ENCODE data around the gene PDE8B.

PDE8B gene

DNA sequence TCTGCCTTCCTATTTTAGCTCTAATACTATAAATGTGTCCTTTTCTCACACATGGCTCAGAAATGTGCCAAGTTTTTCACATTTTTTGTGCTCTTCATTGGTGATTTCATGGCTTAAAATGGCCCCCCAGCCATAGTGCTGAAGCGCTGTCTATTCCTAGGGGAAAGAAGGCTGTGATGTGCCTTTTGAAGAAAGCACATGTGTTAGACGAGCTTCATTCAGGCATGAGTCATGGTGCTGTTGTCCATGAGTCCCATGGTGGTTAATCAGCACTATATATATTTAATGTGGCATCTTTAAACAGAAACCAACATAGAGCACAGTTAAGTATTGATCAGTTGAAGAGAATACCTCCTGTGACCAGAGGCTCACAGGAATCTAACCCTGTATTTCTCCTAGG lies 55.8 kb downstream of the PDE8B start:
- H3K36me3 ChIP-seq (ENCODE audit: insufficient read depth, low read length): no peaks in the 10 kb centered on the region
- H2AFZ ChIP-seq (ENCODE audit: low read depth, low read length): no peak overlapping the region
- no peaks in the 10 kb centered on the region for H4K20me1 ChIP-seq (ENCODE audit: insufficient read depth, low read length)
- H3K9me3 ChIP-seq (ENCODE audit: insufficient read depth, low read length, severe bottlenecking): no peaks in the 10 kb centered on the region
- H3K4me3 ChIP-seq (ENCODE audit: low read depth in 1 of 2, low read length in 2 of 2): no peak overlapping the region
- no peak for TF ChIP-seq EZH2 (IDR thresholded peaks at IDR 0.05; ENCODE audit: borderline replicate concordance, low read depth, low read length, severe bottlenecking)
- TF ChIP-seq, protein P1, sequence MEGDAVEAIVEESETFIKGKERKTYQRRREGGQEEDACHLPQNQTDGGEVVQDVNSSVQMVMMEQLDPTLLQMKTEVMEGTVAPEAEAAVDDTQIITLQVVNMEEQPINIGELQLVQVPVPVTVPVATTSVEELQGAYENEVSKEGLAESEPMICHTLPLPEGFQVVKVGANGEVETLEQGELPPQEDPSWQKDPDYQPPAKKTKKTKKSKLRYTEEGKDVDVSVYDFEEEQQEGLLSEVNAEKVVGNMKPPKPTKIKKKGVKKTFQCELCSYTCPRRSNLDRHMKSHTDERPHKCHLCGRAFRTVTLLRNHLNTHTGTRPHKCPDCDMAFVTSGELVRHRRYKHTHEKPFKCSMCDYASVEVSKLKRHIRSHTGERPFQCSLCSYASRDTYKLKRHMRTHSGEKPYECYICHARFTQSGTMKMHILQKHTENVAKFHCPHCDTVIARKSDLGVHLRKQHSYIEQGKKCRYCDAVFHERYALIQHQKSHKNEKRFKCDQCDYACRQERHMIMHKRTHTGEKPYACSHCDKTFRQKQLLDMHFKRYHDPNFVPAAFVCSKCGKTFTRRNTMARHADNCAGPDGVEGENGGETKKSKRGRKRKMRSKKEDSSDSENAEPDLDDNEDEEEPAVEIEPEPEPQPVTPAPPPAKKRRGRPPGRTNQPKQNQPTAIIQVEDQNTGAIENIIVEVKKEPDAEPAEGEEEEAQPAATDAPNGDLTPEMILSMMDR (IDR thresholded peaks at IDR 0.05; ENCODE audit: borderline replicate concordance, extremely low read depth, low read length, poor library complexity, severe bottlenecking): no peak
- ATAC-seq (ENCODE audit: insufficient read depth, low read depth) (no peak), DNase-seq (no peak)
- H3K9ac ChIP-seq (ENCODE audit: low read depth, low read length): no peak overlapping the region
- H3K4me2 ChIP-seq (ENCODE audit: insufficient read depth, low read length): no peak overlapping the region
- H3K79me2 ChIP-seq (ENCODE audit: insufficient read depth, low read length): no peaks in the 10 kb centered on the region
- no peaks in the 10 kb centered on the region for H3K4me1 ChIP-seq (ENCODE audit: insufficient read depth, low read length)
- no peak overlapping the region for H3K27ac ChIP-seq (ENCODE audit: low read length)
- no peaks in the 10 kb centered on the region for H3K27me3 ChIP-seq (ENCODE audit: insufficient read depth, low read length, poor library complexity)

DNA sequence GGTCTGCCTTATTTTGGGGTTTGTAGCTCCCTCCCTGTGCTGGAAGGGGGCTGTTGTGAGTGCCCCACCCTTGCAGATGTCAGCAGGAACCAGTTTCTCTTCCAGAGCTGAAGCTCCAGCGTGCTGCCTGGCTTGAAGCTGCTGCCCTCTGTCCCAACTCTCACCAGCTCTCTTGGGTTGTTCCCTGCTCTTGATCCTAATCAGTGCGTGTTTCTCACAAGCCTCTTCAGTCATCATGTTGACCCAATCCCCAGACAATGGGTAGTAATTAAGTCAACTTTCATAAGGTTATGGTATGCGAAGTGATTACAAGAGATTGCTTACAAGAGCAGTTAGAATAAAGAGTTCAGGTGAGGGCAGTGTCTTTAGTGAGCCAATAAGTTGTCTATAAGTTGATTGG lies 57.0 kb downstream of the PDE8B start:
- Histone ChIP-seq H3K4me2 (ENCODE audit: insufficient read depth, low read length) (no peak overlapping the region), H3K4me3 (ENCODE audit: low read depth in 1 of 2, low read length in 2 of 2) (no peak overlapping the region), H3K36me3 (ENCODE audit: insufficient read depth, low read length) (no peaks in the 10 kb centered on the region), H3K79me2 (ENCODE audit: insufficient read depth, low read length) (no peaks in the 10 kb centered on the region), H3K27me3 (ENCODE audit: insufficient read depth, low read length, poor library complexity) (no peaks in the 10 kb centered on the region), H4K20me1 (ENCODE audit: insufficient read depth, low read length) (no peaks in the 10 kb centered on the region), H2AFZ (ENCODE audit: low read depth, low read length) (no peak overlapping the region), H3K9ac (ENCODE audit: low read depth, low read length) (no peak overlapping the region), H3K27ac (ENCODE audit: low read length) (no peak overlapping the region), H3K4me1 (ENCODE audit: insufficient read depth, low read length) (no peaks in the 10 kb centered on the region), H3K9me3 (ENCODE audit: insufficient read depth, low read length, severe bottlenecking) (no peaks in the 10 kb centered on the region)
- DNase-seq (no peak), ATAC-seq (ENCODE audit: insufficient read depth, low read depth) (no peak)
- no peak for TF ChIP-seq EZH2 (IDR thresholded peaks at IDR 0.05; ENCODE audit: borderline replicate concordance, low read depth, low read length, severe bottlenecking)
- TF ChIP-seq, protein P1 (IDR thresholded peaks at IDR 0.05; ENCODE audit: borderline replicate concordance, extremely low read depth, low read length, poor library complexity, severe bottlenecking): no peak

DNA sequence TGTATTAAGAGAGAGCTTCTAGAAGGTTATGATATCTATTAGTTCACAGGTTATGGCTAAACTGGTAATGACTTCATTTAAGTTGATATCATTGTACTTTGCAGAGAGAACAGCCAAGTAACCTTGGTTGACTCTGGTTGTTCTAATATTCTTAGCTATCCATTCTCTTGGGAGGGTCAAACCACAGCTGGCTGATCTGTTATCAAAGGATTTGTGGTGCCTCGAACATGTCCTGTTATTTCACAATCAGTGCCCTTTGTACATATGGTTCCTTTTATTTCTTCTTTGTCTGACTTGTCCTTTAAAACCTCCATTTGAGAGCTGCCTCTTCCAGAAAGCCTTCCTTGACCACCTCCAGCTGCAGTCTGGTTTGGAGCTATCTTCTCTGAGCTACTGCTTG lies 61.7 kb downstream of the PDE8B start:
- H3K9me3 ChIP-seq (ENCODE audit: insufficient read depth, low read length, severe bottlenecking): no peaks in the 10 kb centered on the region
- no peak overlapping the region for H3K4me3 ChIP-seq (ENCODE audit: low read depth in 1 of 2, low read length in 2 of 2)
- H3K27ac ChIP-seq (ENCODE audit: low read length): no peak overlapping the region
- no peak overlapping the region for H2AFZ ChIP-seq (ENCODE audit: low read depth, low read length)
- no peaks in the 10 kb centered on the region for H3K27me3 ChIP-seq (ENCODE audit: insufficient read depth, low read length, poor library complexity)
- no peak overlapping the region for H3K9ac ChIP-seq (ENCODE audit: low read depth, low read length)
- no peak overlapping the region for H3K4me2 ChIP-seq (ENCODE audit: insufficient read depth, low read length)
- no peak for TF ChIP-seq EZH2 (IDR thresholded peaks at IDR 0.05; ENCODE audit: borderline replicate concordance, low read depth, low read length, severe bottlenecking)
- TF ChIP-seq, protein P1 (IDR thresholded peaks at IDR 0.05; ENCODE audit: borderline replicate concordance, extremely low read depth, low read length, poor library complexity, severe bottlenecking): no peak
- ATAC-seq (ENCODE audit: insufficient read depth, low read depth) (no peak), DNase-seq (no peak)
- no peaks in the 10 kb centered on the region for H3K79me2 ChIP-seq (ENCODE audit: insufficient read depth, low read length)
- H4K20me1 ChIP-seq (ENCODE audit: insufficient read depth, low read length): no peaks in the 10 kb centered on the region
- H3K36me3 ChIP-seq (ENCODE audit: insufficient read depth, low read length): no peaks in the 10 kb centered on the region
- no peaks in the 10 kb centered on the region for H3K4me1 ChIP-seq (ENCODE audit: insufficient read depth, low read length)

DNA sequence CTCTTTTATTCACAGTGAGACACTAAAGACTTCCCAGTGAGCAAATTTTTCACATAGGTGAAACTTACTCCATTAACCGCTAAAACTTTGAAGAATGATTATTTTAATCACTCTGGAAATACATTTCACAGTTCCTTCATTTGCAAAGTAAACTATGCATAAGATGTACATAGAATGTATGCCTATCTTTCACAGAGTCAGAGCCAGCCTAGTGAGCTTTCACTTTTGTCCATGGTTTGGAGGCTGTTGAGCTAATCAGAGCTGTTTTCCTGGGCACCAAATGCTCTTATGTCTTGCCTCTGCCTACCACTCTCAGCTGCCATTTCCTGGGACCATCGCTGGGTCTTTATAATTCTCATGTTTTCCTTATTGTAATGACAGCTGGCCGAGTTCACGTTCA lies 67.3 kb downstream of the PDE8B start:
- Histone ChIP-seq H2AFZ (ENCODE audit: low read depth, low read length) (no peak overlapping the region), H4K20me1 (ENCODE audit: insufficient read depth, low read length) (no peaks in the 10 kb centered on the region), H3K9me3 (ENCODE audit: insufficient read depth, low read length, severe bottlenecking) (no peaks in the 10 kb centered on the region), H3K4me2 (ENCODE audit: insufficient read depth, low read length) (no peak overlapping the region), H3K27ac (ENCODE audit: low read length) (no peak overlapping the region), H3K27me3 (ENCODE audit: insufficient read depth, low read length, poor library complexity) (peaks cover 3% of the 10 kb centered on the region), H3K9ac (ENCODE audit: low read depth, low read length) (no peak overlapping the region), H3K36me3 (ENCODE audit: insufficient read depth, low read length) (no peaks in the 10 kb centered on the region), H3K4me3 (ENCODE audit: low read depth in 1 of 2, low read length in 2 of 2) (no peak overlapping the region), H3K4me1 (ENCODE audit: insufficient read depth, low read length) (no peaks in the 10 kb centered on the region), H3K79me2 (ENCODE audit: insufficient read depth, low read length) (no peaks in the 10 kb centered on the region)
- ATAC-seq (ENCODE audit: insufficient read depth, low read depth) (no peak), DNase-seq (no peak)
- no peak for TF ChIP-seq EZH2 (IDR thresholded peaks at IDR 0.05; ENCODE audit: borderline replicate concordance, low read depth, low read length, severe bottlenecking)
- TF ChIP-seq, protein P1 (IDR thresholded peaks at IDR 0.05; ENCODE audit: borderline replicate concordance, extremely low read depth, low read length, poor library complexity, severe bottlenecking): no peak
